Loucy (cell line): Measurements from ENCODE around the gene MPRIP.

Experiments
- H2AFZ ChIP-seq: fragments of 200-600 bp; sonication (generic); 2 replicates; pipeline ENCODE4 v1.6.0; 2016; ENCODE audit warnings: antibody characterized with exemption, mild to moderate bottlenecking, low read length, moderate library complexity
- H3F3A ChIP-seq: fragments of 200-600 bp; 2 replicates; pipeline ENCODE4 v1.6.0; 2016; ENCODE audit warnings: antibody characterized with exemption, low read depth, mild to moderate bottlenecking
- H3K27me3 ChIP-seq: fragments of 200-600 bp; sonication (generic); 2 replicates; pipeline ENCODE4 v1.6.1; 2014; ENCODE audit warnings: low read length, mild to moderate bottlenecking; ENCODE audit not compliant: insufficient read depth, poor library complexity, severe bottlenecking
- H3K36me3 ChIP-seq: fragments of 200-600 bp; sonication (generic); 2 replicates; pipeline ENCODE4 v1.6.1; 2016; ENCODE audit warnings: low read length; ENCODE audit not compliant: insufficient read depth
- H3K4me1 ChIP-seq: fragments of 200-600 bp; sonication (generic); 2 replicates; pipeline ENCODE4 v1.5.1; 2014; ENCODE audit warnings: low read length, mild to moderate bottlenecking; ENCODE audit not compliant: insufficient read depth, poor library complexity, severe bottlenecking
- H3K4me2 ChIP-seq: fragments of 200-600 bp; sonication (generic); 2 replicates; pipeline ENCODE4 v1.6.0; 2014; ENCODE audit warnings: antibody characterized with exemption, low read length, low read depth, mild to moderate bottlenecking; ENCODE audit not compliant: poor library complexity, severe bottlenecking
- H3K4me3 ChIP-seq: fragments of 200-600 bp; sonication (generic); 2 replicates; pipeline ENCODE4 v1.5.1; 2014; ENCODE audit warnings: low read length, mild to moderate bottlenecking, mixed read lengths; ENCODE audit not compliant: poor library complexity, severe bottlenecking
- H3K79me2 ChIP-seq: fragments of 200-600 bp; sonication (generic); 2 replicates; pipeline ENCODE4 v1.6.1; 2014; ENCODE audit warnings: low read length; ENCODE audit not compliant: insufficient read depth
- H3K9ac ChIP-seq: fragments of 200-600 bp; sonication (generic); 2 replicates; pipeline ENCODE4 v1.6.0; 2014; ENCODE audit warnings: mild to moderate bottlenecking, low read depth, low read length, moderate library complexity; ENCODE audit not compliant: poor library complexity, severe bottlenecking
- H3K9me2 ChIP-seq: fragments of 200-600 bp; sonication (generic); replicated peaks from 2 replicates; pipeline ENCODE4 v1.6.1; 2016; ENCODE audit warnings: low read depth, low read length, mixed read lengths
- H3K9me3 ChIP-seq: fragments of 200-600 bp; sonication (generic); 2 replicates; pipeline ENCODE4 v1.6.1; 2014; ENCODE audit warnings: mild to moderate bottlenecking, antibody characterized with exemption, low read length, low read depth; ENCODE audit not compliant: insufficient read depth
- H4K20me1 ChIP-seq: fragments of 200-600 bp; sonication (generic); 2 replicates; pipeline ENCODE4 v1.6.0; 2014; ENCODE audit warnings: antibody characterized with exemption, low read length, mild to moderate bottlenecking; ENCODE audit not compliant: insufficient read depth, poor library complexity, severe bottlenecking
- CTCF ChIP-seq: fragments of 200-600 bp; sonication (generic); conservative IDR thresholded peaks from 2 replicates; pipeline ENCODE4 v1.5.1; 2014; ENCODE audit warnings: mild to moderate bottlenecking, antibody characterized with exemption, low read length
- EZH2phosphoT487 ChIP-seq: fragments of 200-600 bp; IDR thresholded peaks from 2 replicates; pipeline ENCODE4 v1.6.1; 2018; ENCODE audit warnings: antibody characterized with exemption, mild to moderate bottlenecking, moderate library complexity, borderline replicate concordance

Gene MPRIP

GRCh38 chr17:17091276-17091675, 49.0 kb downstream of the MPRIP start:
- no peak overlapping the region for H3K4me3 ChIP-seq
- no peaks in the 10 kb centered on the region for H3K9me3 ChIP-seq
- H3K9me2 ChIP-seq = no peaks in the 10 kb centered on the region
- H3F3A ChIP-seq = no peaks in the 10 kb centered on the region
- H4K20me1 ChIP-seq = peaks cover 10% of the 10 kb centered on the region
- H2AFZ ChIP-seq = no peak overlapping the region
- H3K27me3 ChIP-seq = no peaks in the 10 kb centered on the region
- no peak overlapping the region for H3K9ac ChIP-seq
- H3K4me1 ChIP-seq = peaks cover 11% of the 10 kb centered on the region
- H3K36me3 ChIP-seq = peaks cover 49% of the 10 kb centered on the region; the same call in 1 of the 2 replicates
- H3K4me2 ChIP-seq = no peak overlapping the region
- no peak for TF ChIP-seq CTCF
- TF ChIP-seq EZH2phosphoT487 = no peak
- peaks cover 60% of the 10 kb centered on the region; the same call in 1 of the 2 replicates for H3K79me2 ChIP-seq

DNA sequence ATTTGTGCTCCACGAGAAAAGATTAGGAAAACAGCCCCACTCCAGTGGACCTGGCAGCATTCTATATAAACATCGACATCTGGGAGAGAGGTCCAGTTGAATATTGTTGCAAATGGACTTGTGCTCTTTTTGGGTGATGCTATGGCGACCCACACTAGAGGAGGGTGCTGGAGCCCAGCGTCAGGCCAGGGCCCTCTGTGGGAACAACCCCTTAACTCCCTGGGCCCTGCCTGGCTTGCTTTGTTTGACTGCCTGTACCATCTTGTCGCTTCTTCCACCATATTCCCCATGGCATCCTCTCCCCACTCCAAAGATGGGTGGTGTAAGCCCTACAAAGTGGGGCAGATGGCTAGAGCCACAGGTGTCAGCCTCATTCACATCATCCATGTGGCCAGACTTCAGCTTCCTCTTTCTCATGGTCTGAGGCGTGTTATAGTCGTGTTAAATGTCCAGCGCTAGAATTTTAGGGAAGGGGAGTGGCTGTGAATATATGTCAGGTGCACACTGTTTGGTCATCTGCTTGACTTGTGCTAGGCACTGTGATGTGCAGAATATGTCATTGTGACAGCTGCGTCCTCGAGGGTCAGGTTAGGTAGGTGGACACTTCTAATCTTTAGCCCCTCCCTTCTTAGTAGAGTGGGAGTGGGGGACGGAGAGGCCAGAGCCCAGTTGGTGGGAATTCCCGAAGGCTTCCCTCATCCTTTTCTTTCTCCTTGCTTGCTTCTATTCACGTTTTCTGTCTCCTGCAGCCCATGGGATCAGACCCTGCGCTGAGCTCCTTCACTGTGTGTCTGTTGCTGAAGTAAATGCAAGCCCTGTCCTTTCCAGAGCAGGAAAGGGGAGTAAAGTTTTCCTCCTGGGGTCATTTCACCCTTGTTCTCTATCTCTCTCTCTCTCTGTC, 49.8 kb downstream of the MPRIP start:
- H2AFZ ChIP-seq = no peak overlapping the region
- no peak overlapping the region for H3K4me2 ChIP-seq
- TF ChIP-seq EZH2phosphoT487 = no peak
- no peak for TF ChIP-seq CTCF
- H3K9me2 ChIP-seq = no peaks in the 10 kb centered on the region
- H4K20me1 ChIP-seq = peaks cover 14% of the 10 kb centered on the region
- no peak overlapping the region for H3K9ac ChIP-seq
- peaks cover 11% of the 10 kb centered on the region for H3K4me1 ChIP-seq
- H3K79me2 ChIP-seq = peaks cover 58% of the 10 kb centered on the region; the same call in 1 of the 2 replicates
- peaks cover 49% of the 10 kb centered on the region; the same call in 1 of the 2 replicates for H3K36me3 ChIP-seq
- no peaks in the 10 kb centered on the region for H3F3A ChIP-seq
- no peaks in the 10 kb centered on the region for H3K27me3 ChIP-seq
- H3K9me3 ChIP-seq = no peaks in the 10 kb centered on the region
- no peak overlapping the region for H3K4me3 ChIP-seq

DNA sequence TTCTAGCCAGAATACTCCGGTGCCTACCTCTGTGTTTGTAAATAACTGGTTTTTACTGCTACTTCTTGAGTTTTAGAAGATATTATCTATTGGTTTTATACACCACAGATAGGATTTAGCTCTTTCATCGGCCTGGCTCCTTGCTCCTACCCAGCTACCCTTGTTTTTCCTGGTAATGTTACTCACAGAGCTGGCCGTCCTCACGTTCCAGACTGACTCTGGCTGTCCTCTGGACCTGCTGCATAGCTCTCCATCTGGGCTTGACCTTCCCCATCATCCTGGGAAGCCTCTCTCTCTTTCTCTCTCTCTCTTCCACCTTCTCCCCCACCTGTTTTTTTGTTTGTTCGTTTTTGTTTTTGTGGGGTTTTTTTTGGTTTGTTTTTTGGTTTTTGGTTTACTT, 51.5 kb downstream of the MPRIP start:
- peaks cover 44% of the 10 kb centered on the region; the same call in 1 of the 2 replicates for H3K36me3 ChIP-seq
- H3K27me3 ChIP-seq = no peaks in the 10 kb centered on the region
- no peaks in the 10 kb centered on the region for H3F3A ChIP-seq
- no peak overlapping the region for H3K4me3 ChIP-seq
- peaks cover 53% of the 10 kb centered on the region; the same call in 1 of the 2 replicates for H3K79me2 ChIP-seq
- H3K9me3 ChIP-seq = no peaks in the 10 kb centered on the region
- H3K9me2 ChIP-seq = no peaks in the 10 kb centered on the region
- H3K4me2 ChIP-seq = no peak overlapping the region
- TF ChIP-seq CTCF (no peak), EZH2phosphoT487 (no peak)
- no peak overlapping the region for H3K9ac ChIP-seq
- H4K20me1 ChIP-seq = peaks cover 9% of the 10 kb centered on the region
- H2AFZ ChIP-seq = no peak overlapping the region
- peaks cover 5% of the 10 kb centered on the region for H3K4me1 ChIP-seq
